ENCODE results near the gene CGN.

CGN gene

DNA sequence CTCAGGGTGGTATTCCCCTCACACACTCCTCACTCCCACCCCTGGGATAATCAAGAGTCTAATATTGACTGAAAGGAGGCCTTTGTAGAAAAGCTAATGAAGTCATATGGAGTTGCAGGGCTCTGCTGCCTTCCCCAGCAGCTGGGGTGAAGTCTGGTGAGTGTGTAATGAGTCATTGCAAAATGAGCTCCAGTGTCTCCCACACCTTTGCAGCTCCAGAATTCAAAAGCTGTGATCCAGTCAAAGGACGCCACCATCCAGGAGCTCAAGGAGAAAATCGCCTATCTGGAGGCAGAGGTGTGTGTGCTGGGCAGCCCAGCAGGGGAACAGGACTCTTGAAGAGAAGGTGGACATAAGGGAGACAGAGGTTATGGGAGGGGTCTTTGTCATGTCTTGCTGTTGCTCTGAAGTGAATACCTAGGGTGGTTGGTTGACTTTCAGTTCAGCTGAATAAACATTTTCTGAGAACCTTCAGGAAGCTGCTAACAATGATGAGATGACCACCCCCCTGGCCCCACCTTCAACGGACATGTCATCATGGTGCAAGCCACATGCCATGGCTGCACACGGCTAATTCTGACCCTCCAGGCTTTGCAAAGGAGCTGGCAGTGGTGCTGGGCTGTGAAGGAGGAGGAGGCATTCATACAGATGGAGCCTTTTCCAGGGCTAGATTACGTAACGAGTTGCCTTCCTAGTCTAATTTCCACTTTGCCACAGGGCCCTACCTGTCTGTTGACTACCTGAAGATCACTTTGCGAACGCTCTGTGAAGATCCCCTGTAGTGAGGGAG lies 68.4 kb downstream of the CGN start:
- Histone ChIP-seq H3K9ac (ENCODE audit: low read length) (no peak overlapping the region), H3K27me3 (ENCODE audit: insufficient read depth, low read length) (no peaks in the 10 kb centered on the region), H4K20me1 (ENCODE audit: insufficient read depth, low read length) (no peaks in the 10 kb centered on the region), H3K4me1 (ENCODE audit: insufficient read depth, low read length, severe bottlenecking) (no peaks in the 10 kb centered on the region), H3K79me2 (ENCODE audit: insufficient read depth, low read length) (no peaks in the 10 kb centered on the region), H3F3A (ENCODE audit: insufficient read depth, low read length) (no peaks in the 10 kb centered on the region), H3K36me3 (ENCODE audit: insufficient read depth, low read length) (0 out of 2 replicates have a peak, but pooled peaks cover 3% of the 10 kb centered on the region), H3K4me2 (ENCODE audit: low read length) (no peak overlapping the region), H3K27ac (ENCODE audit: low read depth, low read length, poor library complexity, severe bottlenecking) (no peak overlapping the region), H3K9me3 (ENCODE audit: low read length) (no peaks in the 10 kb centered on the region), H3K4me3 (ENCODE audit: low read depth, low read length, poor library complexity, severe bottlenecking) (no peak overlapping the region), H3K9me2 (ENCODE audit: low read depth, low read length) (no peaks in the 10 kb centered on the region), H2AFZ (ENCODE audit: low read length) (no peak overlapping the region)
- no peak for TF ChIP-seq EZH2 (IDR thresholded peaks at IDR 0.05; ENCODE audit: borderline replicate concordance, low read length)
- TF ChIP-seq, protein P1, sequence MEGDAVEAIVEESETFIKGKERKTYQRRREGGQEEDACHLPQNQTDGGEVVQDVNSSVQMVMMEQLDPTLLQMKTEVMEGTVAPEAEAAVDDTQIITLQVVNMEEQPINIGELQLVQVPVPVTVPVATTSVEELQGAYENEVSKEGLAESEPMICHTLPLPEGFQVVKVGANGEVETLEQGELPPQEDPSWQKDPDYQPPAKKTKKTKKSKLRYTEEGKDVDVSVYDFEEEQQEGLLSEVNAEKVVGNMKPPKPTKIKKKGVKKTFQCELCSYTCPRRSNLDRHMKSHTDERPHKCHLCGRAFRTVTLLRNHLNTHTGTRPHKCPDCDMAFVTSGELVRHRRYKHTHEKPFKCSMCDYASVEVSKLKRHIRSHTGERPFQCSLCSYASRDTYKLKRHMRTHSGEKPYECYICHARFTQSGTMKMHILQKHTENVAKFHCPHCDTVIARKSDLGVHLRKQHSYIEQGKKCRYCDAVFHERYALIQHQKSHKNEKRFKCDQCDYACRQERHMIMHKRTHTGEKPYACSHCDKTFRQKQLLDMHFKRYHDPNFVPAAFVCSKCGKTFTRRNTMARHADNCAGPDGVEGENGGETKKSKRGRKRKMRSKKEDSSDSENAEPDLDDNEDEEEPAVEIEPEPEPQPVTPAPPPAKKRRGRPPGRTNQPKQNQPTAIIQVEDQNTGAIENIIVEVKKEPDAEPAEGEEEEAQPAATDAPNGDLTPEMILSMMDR (IDR thresholded peaks at IDR 0.05; ENCODE audit: low read length), result no peak

DNA sequence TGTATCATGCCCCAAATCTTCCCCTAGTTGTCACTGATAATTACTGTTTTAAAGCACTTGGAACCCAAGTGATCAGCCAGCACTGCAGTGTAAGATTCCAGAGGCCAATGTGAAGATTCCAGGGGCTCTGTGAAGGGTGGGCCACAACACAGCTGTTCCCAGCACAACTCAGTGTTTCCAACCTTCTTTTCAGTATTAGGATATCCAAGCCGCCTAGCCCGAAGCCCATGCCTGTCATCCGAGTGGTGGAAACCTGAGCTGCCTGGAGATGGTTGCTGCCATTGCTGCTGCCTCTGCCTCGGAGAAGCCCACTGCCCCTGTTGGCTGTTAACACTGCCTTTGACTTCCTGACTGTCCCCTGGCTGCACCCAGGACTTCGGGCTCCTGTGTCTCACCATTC lies 70.3 kb downstream of the CGN start:
- Histone ChIP-seq H3K4me1 (ENCODE audit: insufficient read depth, low read length, severe bottlenecking) (no peaks in the 10 kb centered on the region), H3K4me2 (ENCODE audit: low read length) (no peak overlapping the region), H2AFZ (ENCODE audit: low read length) (no peak overlapping the region), H3K9ac (ENCODE audit: low read length) (no peak overlapping the region), H3K9me2 (ENCODE audit: low read depth, low read length) (no peaks in the 10 kb centered on the region), H3K27ac (ENCODE audit: low read depth, low read length, poor library complexity, severe bottlenecking) (no peak overlapping the region), H3K36me3 (ENCODE audit: insufficient read depth, low read length) (0 out of 2 replicates have a peak, but pooled peaks cover 3% of the 10 kb centered on the region), H3K9me3 (ENCODE audit: low read length) (no peaks in the 10 kb centered on the region), H3K79me2 (ENCODE audit: insufficient read depth, low read length) (no peaks in the 10 kb centered on the region), H3K4me3 (ENCODE audit: low read depth, low read length, poor library complexity, severe bottlenecking) (no peak overlapping the region), H4K20me1 (ENCODE audit: insufficient read depth, low read length) (no peaks in the 10 kb centered on the region), H3K27me3 (ENCODE audit: insufficient read depth, low read length) (no peaks in the 10 kb centered on the region), H3F3A (ENCODE audit: insufficient read depth, low read length) (no peaks in the 10 kb centered on the region)
- TF ChIP-seq, protein P1 (IDR thresholded peaks at IDR 0.05; ENCODE audit: low read length), result no peak

DNA sequence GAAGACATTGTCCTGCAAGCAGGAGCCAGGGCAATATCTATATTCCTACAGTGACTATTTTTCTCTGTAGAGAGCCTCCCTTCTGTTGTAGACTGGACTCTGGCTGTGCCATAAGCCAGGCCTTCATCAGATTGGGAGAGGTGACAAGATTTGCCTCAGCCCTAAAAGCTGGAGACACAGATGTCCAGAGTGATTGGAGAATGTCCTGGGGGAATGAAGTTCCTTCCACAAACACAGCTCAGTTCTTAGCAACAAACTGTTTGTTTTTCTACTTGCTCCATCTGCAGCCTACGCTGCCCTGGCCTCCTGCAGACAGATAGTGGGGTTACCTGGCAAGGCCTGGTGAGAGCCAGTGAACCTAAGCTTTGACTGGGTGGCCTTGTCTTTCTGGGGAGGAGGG lies 70.7 kb downstream of the CGN start:
- Histone ChIP-seq H3K9me3 (ENCODE audit: low read length) (no peaks in the 10 kb centered on the region), H3K4me1 (ENCODE audit: insufficient read depth, low read length, severe bottlenecking) (no peaks in the 10 kb centered on the region), H3K79me2 (ENCODE audit: insufficient read depth, low read length) (no peaks in the 10 kb centered on the region), H3F3A (ENCODE audit: insufficient read depth, low read length) (no peaks in the 10 kb centered on the region), H3K9me2 (ENCODE audit: low read depth, low read length) (no peaks in the 10 kb centered on the region), H2AFZ (ENCODE audit: low read length) (no peak overlapping the region), H3K36me3 (ENCODE audit: insufficient read depth, low read length) (0 out of 2 replicates have a peak, but pooled peaks cover 3% of the 10 kb centered on the region), H3K27me3 (ENCODE audit: insufficient read depth, low read length) (no peaks in the 10 kb centered on the region), H3K4me2 (ENCODE audit: low read length) (no peak overlapping the region), H4K20me1 (ENCODE audit: insufficient read depth, low read length) (no peaks in the 10 kb centered on the region), H3K4me3 (ENCODE audit: low read depth, low read length, poor library complexity, severe bottlenecking) (no peak overlapping the region), H3K27ac (ENCODE audit: low read depth, low read length, poor library complexity, severe bottlenecking) (no peak overlapping the region), H3K9ac (ENCODE audit: low read length) (no peak overlapping the region)
- TF ChIP-seq EZH2 (IDR thresholded peaks at IDR 0.05; ENCODE audit: borderline replicate concordance, low read length), result no peak
- TF ChIP-seq, protein P1 (IDR thresholded peaks at IDR 0.05; ENCODE audit: low read length), result no peak
